Fibroblast of skin of right biceps (primary cell): ENCODE data around the gene TMEM94.
"Not testable (repeated sequence)": the region's sequence is repeated elsewhere in the genome, so short reads cannot be mapped to it uniquely, and the experiment has no call there.

Experiments
- DNase-seq: peaks from one replicate; pipeline ENCODE4 v3.0.0-alpha.2; 2013

The TMEM94 gene

DNA sequence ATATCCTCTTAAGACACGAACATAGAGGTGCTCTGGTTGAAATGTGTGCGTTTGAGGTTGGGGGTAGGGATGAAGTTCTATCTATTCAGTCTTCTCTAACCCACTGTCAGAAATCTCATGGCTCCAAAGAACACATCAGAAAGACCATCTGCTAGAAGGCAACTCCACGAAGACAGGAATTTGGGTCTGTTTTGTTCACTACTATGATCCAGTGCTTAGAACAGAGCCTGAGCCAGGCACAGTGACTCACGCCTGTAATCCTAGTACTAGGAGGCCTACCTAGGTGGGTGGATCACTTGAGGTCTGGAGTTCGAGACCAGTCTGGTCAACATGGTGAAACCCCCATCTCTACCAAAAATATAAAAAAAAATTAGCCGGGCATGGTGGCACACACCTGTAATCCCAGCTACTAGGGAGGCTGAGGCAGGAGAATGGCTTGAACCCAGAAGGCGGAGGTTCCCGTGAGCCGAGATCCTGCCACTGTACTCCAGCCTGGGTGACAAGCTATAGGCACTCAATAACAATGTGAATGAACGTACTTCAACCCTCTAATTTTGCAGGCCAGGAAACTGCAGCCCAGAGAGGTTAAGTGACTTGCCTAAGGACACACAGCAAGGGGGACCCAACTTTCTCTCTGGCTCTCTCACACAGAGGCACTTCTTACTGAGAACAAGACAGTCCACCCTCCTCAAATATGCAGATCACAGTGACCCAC lies 56.6 kb downstream of the TMEM94 start:
- DNase-seq, result no peak

DNA sequence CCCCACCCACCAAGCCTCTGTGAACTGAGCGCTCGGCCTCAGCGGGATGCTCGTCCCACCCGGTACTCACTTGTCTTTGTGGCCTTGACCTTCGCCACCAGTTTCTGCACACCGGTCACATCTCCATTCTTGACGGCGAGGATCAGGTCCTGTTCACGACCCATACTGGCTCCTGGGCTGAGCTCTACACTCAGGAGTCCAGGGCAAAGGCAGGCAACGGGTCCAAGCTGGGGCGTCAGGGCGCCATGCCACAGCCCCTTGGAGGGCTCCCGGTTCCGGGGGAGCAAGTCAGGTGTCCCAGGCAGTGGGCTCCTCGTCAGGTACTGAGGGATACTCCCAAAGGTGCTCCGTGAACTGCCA lies 57.2 kb downstream of the TMEM94 start:
- DNase-seq, result no peak

DNA sequence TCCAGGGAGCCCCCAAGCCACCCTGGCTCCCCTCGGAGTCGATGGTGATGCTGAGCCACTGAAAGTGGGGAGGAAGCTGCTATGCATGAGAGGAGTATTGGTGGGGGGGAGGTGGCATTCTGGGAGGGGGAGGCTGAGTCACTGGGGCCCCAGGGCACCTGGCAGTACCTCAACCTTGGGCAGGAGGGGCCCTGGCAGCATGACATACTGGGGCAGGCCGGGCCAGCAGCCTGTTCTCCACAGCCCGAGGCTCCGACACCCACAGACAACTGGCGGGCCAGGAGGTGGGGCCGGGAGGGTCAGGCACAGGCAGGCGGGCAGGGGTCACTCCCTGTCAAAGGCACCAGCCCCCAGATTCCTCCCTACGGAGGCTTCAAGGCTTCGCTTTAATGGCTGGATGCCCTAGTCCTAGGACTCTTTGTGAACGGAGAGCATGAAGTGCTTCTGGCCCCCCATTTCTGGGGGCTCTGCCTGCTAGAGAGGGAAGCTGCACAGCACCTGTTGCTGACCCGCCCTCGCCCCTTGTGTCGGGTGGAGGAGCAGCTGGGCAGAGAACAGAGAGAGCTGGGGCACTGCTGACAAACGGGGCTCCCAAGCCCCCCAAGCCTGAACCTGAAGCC lies 58.0 kb downstream of the TMEM94 start:
- no peak for DNase-seq

DNA sequence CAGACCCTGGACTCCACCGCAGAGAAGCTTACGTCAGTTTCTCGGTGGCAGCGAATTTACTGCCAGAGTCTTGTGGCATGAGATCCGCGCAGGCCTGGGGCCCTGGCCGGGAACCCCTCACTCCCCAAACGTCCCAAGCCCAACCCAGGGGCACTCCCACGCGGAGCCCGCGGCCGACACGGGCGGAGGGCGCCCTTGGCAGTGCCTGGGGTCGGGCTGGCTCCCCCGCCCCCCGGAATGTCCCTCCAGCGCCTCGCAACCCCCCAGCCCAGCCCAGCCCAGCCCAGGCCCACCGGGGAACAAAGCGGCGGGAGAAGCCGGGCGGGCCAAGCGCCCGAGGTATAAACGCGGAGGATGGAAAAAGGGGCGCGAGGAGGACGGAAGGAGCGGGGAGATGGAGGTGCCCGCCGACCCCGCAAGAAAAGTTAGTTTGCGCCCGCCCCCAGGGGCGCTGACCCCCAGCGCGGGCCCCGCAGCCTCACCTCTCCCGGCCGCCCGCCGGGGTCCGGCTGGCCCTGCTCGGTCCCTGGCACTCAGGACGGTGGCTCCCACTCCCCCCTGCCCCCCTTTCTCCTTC lies 58.6 kb downstream of the TMEM94 start:
- no peak for DNase-seq

DNA sequence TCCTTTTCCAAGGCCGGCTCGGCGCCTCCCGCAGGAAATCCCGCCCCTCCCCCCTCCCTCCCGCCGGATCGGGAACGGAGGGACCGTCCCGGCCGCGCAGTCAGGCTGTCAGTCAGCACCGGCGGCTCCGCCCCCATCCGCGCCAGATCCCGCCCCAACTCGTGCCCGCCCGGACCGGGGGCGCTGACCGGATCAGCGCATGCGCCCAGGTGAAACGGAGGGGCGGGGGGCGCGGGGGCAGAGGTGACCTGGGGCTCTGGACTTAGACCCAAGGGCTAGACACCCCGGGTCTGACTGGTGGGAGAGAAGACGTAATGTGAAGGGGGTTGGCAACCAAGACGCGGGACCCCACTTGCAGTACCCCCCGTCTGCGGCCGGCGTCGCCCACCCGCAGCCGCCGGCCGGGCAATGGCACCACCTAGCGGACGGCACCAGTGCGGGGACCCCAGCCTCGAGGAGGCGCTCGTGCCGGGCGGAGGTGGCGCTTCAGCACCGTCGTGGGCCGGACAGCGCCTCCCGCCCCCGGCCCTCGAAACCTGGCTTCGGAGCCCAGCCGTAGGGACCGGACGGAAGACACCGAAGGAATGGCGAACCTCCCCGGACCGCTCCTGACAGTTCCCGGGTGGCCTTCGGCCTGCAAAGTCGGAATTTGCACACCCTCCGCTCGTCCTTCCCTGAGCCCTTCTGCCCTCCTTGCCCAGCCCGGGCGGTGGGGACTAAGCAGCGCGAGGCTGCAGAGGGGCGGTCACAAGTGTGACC lies 59.2 kb downstream of the TMEM94 start, which contains the start of gene CASKIN2:
CASKIN2 (minus strand) TSS at position 42 of the 759 bp plus-strand sequence. CDS start 1,733 bp downstream, outside the sequence.
- peak; percentile 91 for DNase-seq

DNA sequence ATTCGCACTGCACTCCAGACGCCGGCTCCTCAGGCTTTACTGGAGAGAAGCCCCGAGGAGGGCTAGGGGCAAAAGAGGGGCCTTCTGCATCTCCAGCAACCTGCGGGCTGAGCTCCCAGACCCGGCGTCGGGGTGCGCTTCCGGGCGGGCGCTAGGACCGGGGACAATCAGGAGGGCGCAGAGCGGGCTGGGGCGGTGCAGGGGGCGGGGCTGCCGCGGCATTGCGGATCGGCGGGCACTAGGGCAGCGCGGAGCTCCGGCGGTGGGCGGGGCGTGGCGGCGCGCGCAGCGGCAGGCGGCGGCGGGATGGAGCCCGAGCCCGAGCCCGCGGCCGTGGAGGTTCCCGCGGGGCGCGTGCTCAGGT lies 59.8 kb downstream of the TMEM94 start, which contains the start of gene TSEN54:
TSEN54 (plus strand) TSS at position 274 of the 364 bp plus-strand sequence; CDS start at position 307, 33 bp downstream.
- DNase-seq, result peak; percentile 87

DNA sequence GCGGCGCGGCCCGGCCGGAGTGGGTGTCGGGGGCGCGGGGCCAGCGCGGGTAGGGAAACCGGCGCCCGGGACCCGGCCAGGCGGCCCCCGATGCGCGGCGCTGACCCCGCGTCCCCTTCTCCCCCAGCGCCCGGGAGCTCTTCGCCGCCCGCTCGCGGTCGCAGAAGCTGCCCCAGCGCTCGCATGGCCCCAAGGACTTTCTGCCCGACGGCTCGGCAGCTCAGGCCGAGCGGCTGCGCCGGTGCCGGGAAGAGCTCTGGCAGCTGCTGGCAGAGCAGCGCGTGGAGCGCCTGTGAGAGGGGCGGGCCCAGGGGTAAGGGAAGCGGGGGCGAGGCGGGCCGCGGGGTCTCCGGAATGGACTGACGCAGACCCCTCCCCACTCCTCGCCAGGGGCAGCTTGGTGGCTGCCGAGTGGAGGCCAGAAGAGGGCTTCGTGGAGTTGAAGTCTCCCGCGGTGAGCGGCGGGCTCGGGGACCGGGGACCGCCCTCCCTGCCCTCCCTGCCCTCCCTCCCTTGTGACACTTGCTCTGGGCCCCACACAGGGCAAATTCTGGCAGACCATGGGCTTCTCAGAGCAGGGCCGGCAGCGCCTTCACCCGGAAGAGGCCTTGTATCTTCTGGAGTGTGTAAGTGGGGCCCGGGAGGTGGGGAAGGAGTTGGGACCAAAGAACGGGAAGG lies 60.3 kb downstream of the TMEM94 start:
- no peak for DNase-seq

DNA sequence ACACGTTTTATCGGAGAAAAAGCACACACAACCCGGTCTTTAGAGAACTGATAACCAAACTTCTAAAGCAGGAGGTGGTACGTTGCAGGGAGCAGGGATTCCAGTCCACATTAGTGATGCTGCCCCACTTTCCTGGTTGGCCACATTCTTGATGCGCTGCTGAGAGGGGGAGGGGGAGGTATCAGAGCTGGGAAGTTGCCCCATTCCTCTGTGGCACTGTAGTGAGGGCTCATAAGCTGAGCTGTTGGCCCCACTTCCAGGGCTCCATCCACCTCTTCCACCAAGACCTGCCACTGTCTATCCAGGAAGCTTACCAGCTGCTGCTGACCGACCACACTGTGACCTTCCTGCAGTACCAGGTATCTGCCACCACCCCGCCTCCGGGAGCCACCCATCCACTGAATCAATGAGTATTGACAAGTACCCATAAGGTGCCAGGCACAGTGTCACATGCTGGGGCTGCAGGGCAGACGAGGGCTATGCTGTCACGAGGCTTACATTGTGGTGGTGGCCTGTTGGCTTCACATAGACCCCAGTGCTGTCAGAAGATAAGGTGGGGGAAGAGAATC lies 60.9 kb downstream of the TMEM94 start:
- no peak for DNase-seq

DNA sequence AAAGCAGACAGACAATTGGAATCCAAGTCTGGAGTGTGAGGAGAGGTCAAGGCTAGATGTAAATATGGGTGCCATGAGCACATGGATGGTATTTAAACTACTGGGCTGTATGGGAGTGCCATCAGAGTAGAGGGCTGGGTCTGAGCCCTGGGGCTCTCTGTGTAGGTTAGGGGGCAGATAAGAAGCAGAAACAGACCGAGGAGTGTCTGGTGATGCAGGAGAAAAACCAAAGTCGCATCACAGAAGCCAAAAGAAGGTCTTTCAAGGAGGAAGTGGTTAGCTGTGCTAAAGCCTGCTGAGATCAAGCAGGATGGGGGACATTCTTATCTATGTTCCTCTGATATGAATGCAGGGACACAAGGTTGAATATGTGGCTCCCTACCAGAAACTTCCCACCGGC lies 61.8 kb downstream of the TMEM94 start:
- no peak for DNase-seq

DNA sequence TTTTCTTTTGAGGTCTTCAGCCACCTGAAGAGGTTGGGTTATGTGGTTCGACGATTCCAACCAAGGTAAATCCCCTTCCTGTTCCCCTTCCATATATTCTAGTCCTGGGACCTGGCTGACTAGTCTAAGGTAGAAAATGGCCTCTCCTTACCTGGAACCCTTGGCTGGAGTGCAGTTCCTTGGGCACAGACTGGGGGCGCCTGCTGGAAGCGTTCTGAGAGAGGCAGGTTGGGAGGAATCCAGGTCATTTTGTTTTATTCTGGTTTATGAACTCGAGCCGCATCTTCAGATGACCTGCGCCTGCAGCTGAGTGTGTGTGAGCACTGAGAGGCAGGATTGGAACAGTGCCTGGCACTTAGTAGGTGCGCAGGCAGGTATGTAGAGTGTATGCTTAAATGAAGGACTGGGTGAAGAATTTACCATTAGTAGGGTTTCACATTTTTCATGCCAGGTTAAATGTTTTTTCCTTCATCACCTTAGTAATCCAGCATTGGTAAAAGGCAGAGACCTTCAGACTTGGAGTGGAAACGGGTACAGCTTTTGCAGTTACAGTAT lies 62.6 kb downstream of the TMEM94 start:
- no peak for DNase-seq

DNA sequence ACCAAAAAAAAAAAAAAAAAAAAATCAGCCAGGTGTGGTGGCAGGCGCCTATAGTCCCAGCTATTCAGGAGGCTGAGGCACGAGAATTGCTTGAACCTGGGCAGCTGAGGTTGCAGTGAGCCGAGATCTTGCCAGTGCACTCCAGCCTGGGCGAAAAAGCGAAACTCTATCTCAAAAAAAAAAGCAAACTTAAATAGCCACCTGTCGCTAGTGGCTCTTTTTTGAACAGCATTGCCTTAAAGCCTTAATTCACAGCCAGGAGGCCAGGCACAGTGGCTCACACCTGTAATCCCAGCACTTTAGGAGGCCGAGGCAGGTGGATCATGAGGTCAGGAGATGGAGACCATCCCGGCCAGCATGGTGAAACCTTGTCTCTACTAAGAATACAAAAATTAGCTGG lies 64.0 kb downstream of the TMEM94 start:
- DNase-seq, result not testable (repeated sequence)

DNA sequence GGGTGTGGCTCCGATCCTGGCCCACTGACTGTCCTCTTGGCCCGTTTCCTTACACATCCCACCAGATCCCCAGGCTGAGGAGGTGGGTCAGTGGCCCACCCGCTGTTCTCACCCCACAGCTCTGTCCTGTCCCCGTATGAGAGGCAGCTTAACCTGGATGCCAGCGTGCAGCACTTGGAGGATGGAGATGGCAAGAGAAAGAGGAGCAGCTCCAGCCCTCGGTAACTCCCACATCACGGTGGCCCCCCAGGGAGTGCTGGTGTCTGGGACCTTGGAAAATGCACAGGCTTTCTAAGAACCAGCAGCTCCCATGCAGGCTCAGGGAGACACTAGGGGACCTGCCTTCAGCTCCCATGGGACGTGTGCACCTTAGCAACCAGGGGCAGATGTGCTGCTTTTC lies 64.9 kb downstream of the TMEM94 start:
- no peak for DNase-seq

DNA sequence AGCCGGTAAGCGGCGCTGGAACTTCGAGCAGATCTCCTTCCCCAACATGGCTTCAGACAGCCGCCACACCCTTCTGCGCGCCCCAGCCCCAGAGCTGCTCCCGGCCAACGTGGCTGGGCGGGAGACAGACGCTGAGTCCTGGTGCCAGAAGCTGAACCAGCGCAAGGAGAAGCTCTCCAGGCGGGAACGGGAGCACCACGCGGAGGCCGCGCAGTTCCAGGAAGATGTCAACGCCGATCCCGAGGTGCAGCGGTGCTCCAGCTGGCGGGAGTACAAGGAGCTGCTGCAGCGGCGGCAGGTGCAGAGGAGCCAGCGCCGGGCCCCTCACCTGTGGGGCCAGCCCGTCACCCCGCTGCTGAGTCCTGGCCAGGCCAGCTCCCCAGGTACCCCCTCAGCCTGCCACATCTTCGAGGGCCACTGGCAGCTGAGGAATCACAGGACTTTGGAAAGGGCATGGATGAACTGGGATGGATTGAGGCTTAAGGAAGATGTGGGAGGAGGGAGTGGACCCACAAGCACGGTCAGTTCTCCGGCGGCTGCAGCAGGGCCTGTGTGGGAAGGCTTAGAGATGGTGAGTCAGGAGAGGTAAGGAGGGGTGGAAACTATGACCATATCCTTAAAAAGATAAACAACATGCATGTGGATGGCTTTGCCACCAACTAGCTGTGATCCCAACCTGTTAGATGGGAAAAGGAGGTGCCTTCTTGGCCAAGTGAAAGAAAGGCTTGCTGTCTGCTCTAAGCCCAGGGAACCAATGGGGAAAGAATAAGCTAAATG lies 65.7 kb downstream of the TMEM94 start:
- DNase-seq, result no peak

DNA sequence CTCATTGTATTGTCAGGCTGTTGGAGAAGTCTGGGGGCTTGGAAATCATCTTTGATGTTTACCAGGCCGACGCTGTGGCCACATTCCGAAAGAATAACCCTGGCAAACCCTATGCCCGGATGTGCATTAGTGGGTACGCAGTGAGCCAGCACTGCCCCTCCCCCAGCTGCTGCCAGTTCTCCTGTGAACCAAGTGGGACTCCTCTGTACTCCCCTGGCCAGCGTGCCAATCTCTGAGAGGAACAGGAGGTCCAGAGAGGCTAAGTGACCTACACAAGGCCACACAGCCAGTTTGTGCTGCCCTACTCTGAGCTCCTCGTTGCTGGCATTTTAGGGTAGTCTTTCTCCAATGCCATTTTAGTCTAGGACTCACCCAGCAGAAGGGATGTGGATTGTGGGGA lies 67.2 kb downstream of the TMEM94 start:
- DNase-seq, result no peak

DNA sequence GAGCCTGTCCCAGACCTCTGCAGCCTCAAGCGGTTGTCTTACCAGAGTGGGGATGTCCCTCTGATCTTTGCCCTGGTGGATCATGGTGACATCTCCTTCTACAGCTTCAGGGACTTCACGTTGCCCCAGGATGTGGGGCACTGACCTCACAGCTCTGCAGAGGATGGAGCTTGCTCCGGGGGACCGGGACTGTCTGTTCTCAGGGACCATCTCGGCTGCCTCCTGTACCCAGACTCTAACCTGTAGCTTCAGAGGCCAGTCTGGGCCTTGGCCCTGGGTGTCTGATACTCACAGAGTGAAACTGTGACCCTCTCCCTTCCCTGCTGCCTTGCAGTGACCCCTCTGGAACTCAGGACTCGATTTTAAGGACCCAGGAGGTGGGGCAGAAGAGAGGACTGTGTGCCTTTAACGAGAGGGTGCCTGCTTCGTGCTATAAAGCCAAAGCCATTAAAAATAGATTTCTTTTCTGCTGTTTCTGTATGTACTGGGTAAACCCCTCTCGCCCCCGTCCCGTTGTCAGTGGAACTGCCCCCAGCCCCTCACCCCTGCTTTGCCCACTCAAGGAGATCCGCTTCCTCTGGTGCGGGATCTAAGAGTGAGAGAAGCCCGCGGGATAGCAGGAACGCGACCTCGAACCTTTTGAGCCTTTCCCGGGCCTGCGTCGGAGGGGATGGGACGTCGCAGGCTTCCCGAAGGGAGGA lies 68.0 kb downstream of the TMEM94 start:
- DNase-seq, result no peak

DNA sequence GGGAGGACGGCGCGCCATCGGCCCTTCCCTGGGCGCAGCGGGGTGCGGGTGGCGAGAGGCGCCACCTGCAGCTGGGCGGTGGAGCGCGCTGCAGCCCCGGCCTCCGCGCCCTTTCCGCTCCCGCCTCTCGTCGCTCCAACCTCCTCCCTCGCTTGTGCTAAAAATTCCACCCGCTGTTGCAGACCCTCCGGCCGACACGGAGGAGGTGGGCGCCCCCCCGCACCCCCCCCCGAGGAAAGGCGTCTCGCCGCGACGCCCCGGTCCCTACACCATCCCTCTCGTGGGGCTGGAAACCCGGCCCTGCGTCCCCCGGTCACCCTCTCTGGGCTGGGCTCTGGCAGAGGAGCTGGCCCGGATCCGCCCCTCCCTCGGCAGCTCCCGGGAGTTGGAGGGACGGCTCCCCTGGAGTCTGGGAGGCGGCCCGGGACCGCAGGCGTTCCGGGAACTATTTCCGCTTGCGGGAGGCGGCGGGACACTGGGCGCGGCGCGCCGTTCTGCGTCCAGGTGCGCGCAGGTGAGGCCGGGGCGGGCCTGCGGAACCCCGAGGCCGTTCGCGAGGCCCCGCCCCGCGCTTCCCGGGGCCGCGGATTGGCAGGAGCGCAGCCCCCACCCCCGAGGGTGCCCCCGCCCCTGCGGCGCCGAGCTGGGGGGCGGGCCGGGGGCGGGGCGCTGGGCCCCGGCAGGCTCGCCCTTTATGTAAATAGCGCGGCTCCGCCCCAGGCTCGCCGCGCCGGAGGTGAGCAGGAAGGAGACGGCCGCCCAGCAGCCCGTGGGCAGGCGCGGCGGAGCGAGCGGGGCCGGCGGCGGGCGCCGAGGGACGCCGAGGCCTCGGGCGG lies 68.8 kb downstream of the TMEM94 start, which contains the start of gene LLGL2:
LLGL2 (plus strand) TSS at position 728 of the 836 bp plus-strand sequence. CDS start 17,730 bp downstream, outside the sequence.
- DNase-seq, result peak; percentile 49

DNA sequence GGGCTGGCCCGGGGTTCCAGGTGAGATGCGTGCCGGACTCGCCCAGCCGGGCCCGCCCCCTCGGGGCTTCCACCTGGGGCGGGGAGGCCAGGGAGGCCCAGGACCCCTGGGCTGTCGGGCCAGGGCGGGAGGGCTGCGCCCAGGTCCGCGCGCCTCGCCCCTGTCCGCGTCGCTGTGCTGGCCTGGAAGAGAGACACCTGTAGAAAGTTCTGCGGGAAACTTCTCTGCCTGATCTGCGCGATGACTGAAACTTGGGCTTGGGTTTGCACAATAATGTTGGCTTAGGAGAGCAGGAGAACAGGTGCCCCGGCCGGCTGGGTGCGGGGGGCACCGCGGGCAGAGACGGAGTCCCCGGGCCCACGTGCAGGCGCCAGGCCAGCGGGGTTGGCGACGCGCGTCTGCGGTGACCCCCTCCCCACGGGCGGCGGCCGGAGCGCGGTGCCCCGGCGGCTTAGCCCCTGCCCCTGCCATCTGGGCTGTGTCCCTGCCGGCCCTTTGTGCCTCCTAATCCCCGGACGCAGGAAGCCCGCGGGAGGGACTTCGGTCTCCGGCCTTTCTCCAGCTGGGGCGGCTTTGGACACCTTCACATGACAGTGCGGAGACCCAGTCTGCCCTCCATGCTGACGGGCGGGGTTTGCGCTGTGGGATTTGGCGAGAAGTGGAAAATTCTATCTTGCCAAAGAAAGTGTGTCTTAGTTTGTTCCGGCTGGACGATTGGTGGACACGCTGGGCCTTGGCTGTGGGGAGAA lies 69.5 kb downstream of the TMEM94 start:
- DNase-seq, result no peak

DNA sequence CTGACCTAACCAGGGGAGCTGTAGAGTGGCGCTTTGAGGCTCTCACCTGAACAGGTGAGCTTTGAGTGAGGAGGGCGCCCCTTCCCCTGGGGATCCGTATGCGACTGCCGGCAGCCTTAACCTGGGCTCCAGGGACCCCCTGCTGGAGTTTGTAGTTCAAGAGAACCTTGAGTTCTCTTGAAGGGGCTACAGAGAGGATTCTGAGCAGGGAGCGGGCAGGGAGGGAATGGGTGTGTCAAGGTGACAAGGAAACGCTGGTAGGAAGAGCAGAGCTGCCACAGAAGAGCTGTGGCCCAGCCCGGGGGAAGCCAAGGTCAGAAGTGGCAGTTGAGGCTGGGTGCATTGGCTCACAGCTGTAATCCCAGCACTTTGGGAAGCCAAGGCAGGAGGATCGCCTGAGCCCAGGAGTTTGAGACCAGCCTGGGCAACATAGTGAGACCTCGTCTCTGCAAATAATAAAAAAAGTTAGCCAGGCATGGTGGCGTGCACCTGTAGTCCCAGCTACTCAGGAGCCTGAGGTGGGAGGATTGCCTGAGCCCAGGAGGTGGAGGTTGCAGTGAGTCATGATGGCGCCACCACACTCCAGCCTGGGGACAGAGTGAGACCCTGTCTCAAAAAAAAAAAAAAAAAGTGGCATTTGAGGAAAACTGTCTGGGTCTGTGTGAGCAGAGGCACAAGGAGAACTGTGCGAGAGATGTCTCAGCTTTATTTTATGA lies 70.3 kb downstream of the TMEM94 start:
- DNase-seq, result no peak
